ENCODE measurements around the gene PCBP3.

PCBP3 gene

DNA sequence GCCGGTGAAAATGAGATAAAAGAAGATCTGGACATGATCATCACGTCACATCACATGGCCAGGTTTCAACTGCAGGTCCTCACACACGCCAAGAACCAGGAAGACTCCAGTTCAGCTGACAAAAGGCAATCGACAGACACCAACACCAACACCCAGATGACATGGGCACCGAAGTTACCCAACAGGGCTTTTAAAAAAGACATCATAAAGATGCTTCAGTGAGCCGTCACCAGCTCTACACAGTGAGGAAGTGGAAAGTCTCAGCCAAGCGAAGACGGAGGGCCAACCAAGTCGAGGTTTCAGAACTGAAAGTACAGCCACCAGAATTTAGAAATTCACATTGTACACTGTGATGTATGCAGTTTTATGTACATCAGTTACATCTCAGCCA, 183.8 kb downstream of the PCBP3 start:
- Histone ChIP-seq H3K27me3 (ENCODE audit: insufficient read depth, poor library complexity, severe bottlenecking) (no peaks in the 10 kb centered on the region), H3K27ac (replicated peaks) (no peak overlapping the region), H3K4me3 (replicated peaks; ENCODE audit: insufficient read depth, low read length) (no peak overlapping the region)
- DNase-seq (ENCODE audit: low read depth in 1 of 2, low spot score in 1 of 2), result no peak
- TF ChIP-seq, protein P1, sequence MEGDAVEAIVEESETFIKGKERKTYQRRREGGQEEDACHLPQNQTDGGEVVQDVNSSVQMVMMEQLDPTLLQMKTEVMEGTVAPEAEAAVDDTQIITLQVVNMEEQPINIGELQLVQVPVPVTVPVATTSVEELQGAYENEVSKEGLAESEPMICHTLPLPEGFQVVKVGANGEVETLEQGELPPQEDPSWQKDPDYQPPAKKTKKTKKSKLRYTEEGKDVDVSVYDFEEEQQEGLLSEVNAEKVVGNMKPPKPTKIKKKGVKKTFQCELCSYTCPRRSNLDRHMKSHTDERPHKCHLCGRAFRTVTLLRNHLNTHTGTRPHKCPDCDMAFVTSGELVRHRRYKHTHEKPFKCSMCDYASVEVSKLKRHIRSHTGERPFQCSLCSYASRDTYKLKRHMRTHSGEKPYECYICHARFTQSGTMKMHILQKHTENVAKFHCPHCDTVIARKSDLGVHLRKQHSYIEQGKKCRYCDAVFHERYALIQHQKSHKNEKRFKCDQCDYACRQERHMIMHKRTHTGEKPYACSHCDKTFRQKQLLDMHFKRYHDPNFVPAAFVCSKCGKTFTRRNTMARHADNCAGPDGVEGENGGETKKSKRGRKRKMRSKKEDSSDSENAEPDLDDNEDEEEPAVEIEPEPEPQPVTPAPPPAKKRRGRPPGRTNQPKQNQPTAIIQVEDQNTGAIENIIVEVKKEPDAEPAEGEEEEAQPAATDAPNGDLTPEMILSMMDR (IDR thresholded peaks at IDR 0.05; ENCODE audit: insufficient read depth, low read length), result no peak
- TF ChIP-seq POLR2AphosphoS5 (IDR thresholded peaks at IDR 0.05; ENCODE audit: low read depth) (no peak), GABPA (IDR thresholded peaks at IDR 0.05; ENCODE audit: low read depth) (no peak), SPI1 (IDR thresholded peaks at IDR 0.05; ENCODE audit: borderline replicate concordance, low read depth) (no peak)
- TF ChIP-seq, protein P2, sequence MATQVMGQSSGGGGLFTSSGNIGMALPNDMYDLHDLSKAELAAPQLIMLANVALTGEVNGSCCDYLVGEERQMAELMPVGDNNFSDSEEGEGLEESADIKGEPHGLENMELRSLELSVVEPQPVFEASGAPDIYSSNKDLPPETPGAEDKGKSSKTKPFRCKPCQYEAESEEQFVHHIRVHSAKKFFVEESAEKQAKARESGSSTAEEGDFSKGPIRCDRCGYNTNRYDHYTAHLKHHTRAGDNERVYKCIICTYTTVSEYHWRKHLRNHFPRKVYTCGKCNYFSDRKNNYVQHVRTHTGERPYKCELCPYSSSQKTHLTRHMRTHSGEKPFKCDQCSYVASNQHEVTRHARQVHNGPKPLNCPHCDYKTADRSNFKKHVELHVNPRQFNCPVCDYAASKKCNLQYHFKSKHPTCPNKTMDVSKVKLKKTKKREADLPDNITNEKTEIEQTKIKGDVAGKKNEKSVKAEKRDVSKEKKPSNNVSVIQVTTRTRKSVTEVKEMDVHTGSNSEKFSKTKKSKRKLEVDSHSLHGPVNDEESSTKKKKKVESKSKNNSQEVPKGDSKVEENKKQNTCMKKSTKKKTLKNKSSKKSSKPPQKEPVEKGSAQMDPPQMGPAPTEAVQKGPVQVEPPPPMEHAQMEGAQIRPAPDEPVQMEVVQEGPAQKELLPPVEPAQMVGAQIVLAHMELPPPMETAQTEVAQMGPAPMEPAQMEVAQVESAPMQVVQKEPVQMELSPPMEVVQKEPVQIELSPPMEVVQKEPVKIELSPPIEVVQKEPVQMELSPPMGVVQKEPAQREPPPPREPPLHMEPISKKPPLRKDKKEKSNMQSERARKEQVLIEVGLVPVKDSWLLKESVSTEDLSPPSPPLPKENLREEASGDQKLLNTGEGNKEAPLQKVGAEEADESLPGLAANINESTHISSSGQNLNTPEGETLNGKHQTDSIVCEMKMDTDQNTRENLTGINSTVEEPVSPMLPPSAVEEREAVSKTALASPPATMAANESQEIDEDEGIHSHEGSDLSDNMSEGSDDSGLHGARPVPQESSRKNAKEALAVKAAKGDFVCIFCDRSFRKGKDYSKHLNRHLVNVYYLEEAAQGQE (IDR thresholded peaks at IDR 0.05; ENCODE audit: insufficient replicate concordance, low read depth), result no peak

DNA sequence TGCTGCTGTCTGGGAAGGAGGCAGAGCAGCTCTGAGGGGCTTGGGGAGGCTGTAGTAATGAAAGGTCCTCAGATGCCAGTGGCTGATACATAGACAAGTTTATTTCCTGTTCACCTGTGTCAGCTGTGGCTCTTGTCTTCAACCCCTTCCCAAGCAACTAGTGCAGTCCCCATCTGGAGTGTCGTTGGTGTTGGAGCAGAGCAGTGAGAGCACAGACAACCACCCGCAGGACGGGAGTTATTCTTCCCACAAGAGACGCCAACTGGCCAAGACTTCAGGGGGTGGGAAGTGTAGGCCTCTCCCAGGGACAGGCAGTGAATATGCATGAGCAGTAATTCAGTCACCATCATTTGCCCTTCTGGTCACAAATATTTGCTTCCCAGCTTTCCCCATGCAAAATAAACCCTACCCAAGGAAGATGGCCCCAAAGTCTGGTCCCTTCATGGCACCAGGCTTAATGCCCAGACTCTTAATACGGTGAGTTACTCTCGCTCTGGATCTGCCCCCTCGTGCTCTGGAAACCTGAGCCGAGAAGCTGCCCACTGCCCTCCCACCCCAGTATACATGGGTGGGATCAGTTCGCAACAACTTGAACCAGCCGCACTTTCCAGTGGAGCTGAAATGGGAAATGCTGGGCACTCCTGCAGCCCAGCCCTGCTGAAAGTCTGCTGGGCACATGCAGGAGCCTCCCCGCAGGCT, 184.5 kb downstream of the PCBP3 start:
- no peak for DNase-seq (ENCODE audit: low read depth in 1 of 2, low spot score in 1 of 2)
- no peak overlapping the region for H3K27ac ChIP-seq (replicated peaks)
- no peak overlapping the region for H3K4me3 ChIP-seq (replicated peaks; ENCODE audit: insufficient read depth, low read length)
- H3K27me3 ChIP-seq (ENCODE audit: insufficient read depth, poor library complexity, severe bottlenecking), result no peaks in the 10 kb centered on the region
- TF ChIP-seq, protein P1 (IDR thresholded peaks at IDR 0.05; ENCODE audit: insufficient read depth, low read length), result no peak
- TF ChIP-seq SPI1 (IDR thresholded peaks at IDR 0.05; ENCODE audit: borderline replicate concordance, low read depth) (no peak), GABPA (IDR thresholded peaks at IDR 0.05; ENCODE audit: low read depth) (no peak), POLR2AphosphoS5 (IDR thresholded peaks at IDR 0.05; ENCODE audit: low read depth) (no peak)
- TF ChIP-seq, protein P2 (IDR thresholded peaks at IDR 0.05; ENCODE audit: insufficient replicate concordance, low read depth), result no peak

DNA sequence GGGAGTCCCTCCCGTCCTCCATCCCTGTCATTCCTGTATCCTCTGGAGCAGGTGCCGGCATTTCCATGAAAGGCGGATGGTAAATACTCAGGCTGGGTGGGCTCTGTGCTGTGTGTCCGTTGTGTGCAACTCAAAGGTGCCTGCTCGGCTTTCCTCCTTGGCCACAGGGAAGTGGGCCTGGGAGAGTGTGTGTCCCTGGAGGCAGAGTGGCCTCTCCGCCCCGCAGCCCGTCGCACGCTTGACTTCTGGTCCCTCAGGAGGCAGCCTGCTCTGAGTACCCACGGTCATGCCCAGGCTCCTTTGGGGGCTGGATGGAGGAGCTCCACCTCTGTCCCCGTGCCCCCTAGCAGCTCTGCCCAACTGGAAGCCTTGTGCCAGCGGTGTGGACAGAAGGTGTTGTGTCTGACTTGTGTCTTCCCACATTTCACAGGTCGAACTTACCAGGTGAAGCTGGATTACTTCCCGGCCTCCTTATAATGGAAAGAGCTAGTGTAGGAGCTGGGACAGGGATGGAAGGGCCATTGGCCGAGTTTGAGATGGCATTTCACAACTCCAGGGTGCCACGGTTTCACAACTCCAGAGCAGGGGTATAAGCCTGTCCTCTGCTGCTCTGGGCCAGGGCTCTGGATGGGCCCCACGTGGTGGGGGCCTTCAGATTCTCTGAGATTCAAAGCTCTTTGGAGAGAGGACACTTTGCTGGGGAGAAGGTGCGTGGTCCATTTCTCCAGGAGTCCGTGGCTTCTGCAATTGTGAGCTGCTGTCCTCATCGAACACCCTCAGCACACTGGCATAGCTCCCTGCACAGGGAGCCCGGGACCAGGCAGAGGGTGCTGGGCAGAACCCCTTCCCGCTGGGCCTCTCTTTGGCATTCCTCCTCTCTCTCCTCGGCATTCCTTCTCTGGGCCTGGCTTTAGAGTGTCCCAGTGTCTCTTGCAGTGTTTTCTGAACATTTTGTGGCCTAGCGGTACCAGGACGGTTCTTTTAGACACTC, 185.3 kb downstream of the PCBP3 start:
- DNase-seq (ENCODE audit: low read depth in 1 of 2, low spot score in 1 of 2), result no peak
- no peak for TF ChIP-seq SPI1 (IDR thresholded peaks at IDR 0.05; ENCODE audit: borderline replicate concordance, low read depth)
- TF ChIP-seq, protein P2 (IDR thresholded peaks at IDR 0.05; ENCODE audit: insufficient replicate concordance, low read depth), result no peak
- TF ChIP-seq, protein P1 (IDR thresholded peaks at IDR 0.05; ENCODE audit: insufficient read depth, low read length), result no peak
- no peak for TF ChIP-seq GABPA (IDR thresholded peaks at IDR 0.05; ENCODE audit: low read depth)
- no peak for TF ChIP-seq POLR2AphosphoS5 (IDR thresholded peaks at IDR 0.05; ENCODE audit: low read depth)
- H3K27ac ChIP-seq (replicated peaks), result no peak overlapping the region
- H3K4me3 ChIP-seq (replicated peaks; ENCODE audit: insufficient read depth, low read length), result no peak overlapping the region
- H3K27me3 ChIP-seq (ENCODE audit: insufficient read depth, poor library complexity, severe bottlenecking), result no peaks in the 10 kb centered on the region
